GM23338 (cell line): ENCODE results near the gene HNRNPM. TPM values are rescaled to one million over a fixed set of nuclear protein-coding genes. Genes with fewer than 3 reads are reported as not detected.

ENCODE experiments used
- CREB1 ChIP-seq: fragments of 250-450 bp; sonication (Bioruptor Pico); IDR thresholded peaks from 2 replicates; pipeline ENCODE4 v1.5.0; 2020; ENCODE audit warnings: low read depth, mild to moderate bottlenecking, moderate library complexity
- CTCF ChIP-seq, 2 experiments: fragments of 200-600 bp in 1 of 2; sonication (generic) in 1 of 2; conservative IDR thresholded peaks; 2 replicates each; pipeline versions ENCODE4 v1.5.1 to v1.6.1; 2016 to 2017; ENCODE audit warnings: antibody characterized with exemption in 2 of 2, low read depth in 2 of 2, mild to moderate bottlenecking in 2 of 2, moderate library complexity in 1 of 2
- ETS1 ChIP-seq: IDR thresholded peaks from 2 replicates; pipeline ENCODE4 v1.6.1; 2016; ENCODE audit warnings: antibody characterized with exemption
- EZH2phosphoT487 ChIP-seq: fragments of 200-600 bp; sonication (generic); IDR thresholded peaks from one replicate; pipeline ENCODE4 v1.8.1; 2018; ENCODE audit warnings: antibody characterized with exemption; ENCODE audit not compliant: unreplicated experiment
- POLR2AphosphoS5 ChIP-seq: IDR thresholded peaks from 2 replicates; pipeline ENCODE4 v1.6.1; 2016; ENCODE audit warnings: antibody characterized with exemption, low read depth
- REST ChIP-seq: IDR thresholded peaks from one replicate; pipeline ENCODE4 v1.6.1; 2018; ENCODE audit warnings: antibody characterized with exemption; ENCODE audit not compliant: unreplicated experiment
- ZNF462 ChIP-seq: fragments of 250-450 bp; sonication (Bioruptor Pico); IDR thresholded peaks from 2 replicates; pipeline ENCODE4 v1.5.0; 2020; ENCODE audit warnings: mild to moderate bottlenecking, moderate library complexity
- polyA plus RNA-seq: library from polyadenylated mRNA; unstranded; fragments of >200 nt; fragmentation: Nextera tagmentation; extraction: Ambion mirVana; gene quantifications from 2 replicates; pipeline ENCODE4 v1.2.1, GENCODE V29; 2016
- total RNA-seq: library from RNA; depleted of rRNA; stranded (reverse); fragments of >200 nt; shearing (Covaris generic); gene quantifications from 2 replicates; pipeline ENCODE4 v1.2.3, GENCODE V29; 2014

The HNRNPM gene
- total and polyA plus RNA-seq, 2 experiments from 2014 or later, result 291 to 389 TPM

GRCh38 chr19:8477889-8478288, 33.1 kb downstream of the HNRNPM start (continued):
- TF ChIP-seq ZNF462 (no peak), POLR2AphosphoS5 (no peak), EZH2phosphoT487 (no peak), ETS1 (no peak), CTCF (conservative IDR thresholded peaks at IDR 0.05; ENCODE audit: low read depth in 2 of 2) (no peak), REST (no peak), CREB1 (CRISPR knock-in tag) (no peak)
